DMS53 (cell line): ENCODE results near the gene DLD.
A peak's percentile ranks its signal among the peaks of the same experiment; 100 is the strongest.
"Not testable (repeated sequence)": the region's sequence is repeated elsewhere in the genome, so short reads cannot be mapped to it uniquely, and the experiment has no call there.

Experiments
- DNase-seq: peaks from one replicate; lab custom pipeline; 2025; lab: John Stamatoyannopoulos, UW

Gene DLD

GRCh38 chr7:107945332-107945731 lies 54.3 kb downstream of the DLD start:
- DNase-seq: no peak

- no peak for DNase-seq
These were observed 55.5 kb downstream of the DLD start for GRCh38 chr7:107946451-107946850.

- no peak for DNase-seq
These were observed 55.9 kb downstream of the DLD start for GRCh38 chr7:107946881-107947280.

- DNase-seq: no peak
These were observed 57.9 kb downstream of the DLD start for GRCh38 chr7:107948645-107949442.

- no peak for DNase-seq
These were observed 58.5 kb downstream of the DLD start for GRCh38 chr7:107949443-107949935.

- DNase-seq: no peak
These were observed 60.3 kb downstream of the DLD start for GRCh38 chr7:107951172-107951787.

- DNase-seq: no peak
These were observed 60.9 kb downstream of the DLD start for GRCh38 chr7:107951896-107952295.

GRCh38 chr7:107953265-107953923 lies 62.4 kb downstream of the DLD start:
- DNase-seq: no peak

GRCh38 chr7:107953924-107954303 lies 62.9 kb downstream of the DLD start:
- no peak for DNase-seq

GRCh38 chr7:107955394-107955793 lies 64.4 kb downstream of the DLD start:
- no peak for DNase-seq

GRCh38 chr7:107956950-107957349 lies 66.0 kb downstream of the DLD start:
- DNase-seq: not testable (repeated sequence)

GRCh38 chr7:107957436-107957835 lies 66.5 kb downstream of the DLD start:
- DNase-seq: no peak

GRCh38 chr7:107958764-107959526 lies 68.0 kb downstream of the DLD start:
- no peak for DNase-seq

- DNase-seq: no peak
These were observed 68.5 kb downstream of the DLD start for GRCh38 chr7:107959527-107959898.

- no peak for DNase-seq
These were observed 69.3 kb downstream of the DLD start for GRCh38 chr7:107960272-107960671.

- DNase-seq: no peak
These were observed 70.4 kb downstream of the DLD start for GRCh38 chr7:107961405-107961804.

- no peak for DNase-seq
These were observed 71.8 kb downstream of the DLD start for GRCh38 chr7:107962817-107963216.

GRCh38 chr7:107964510-107964909 lies 73.5 kb downstream of the DLD start:
- no peak for DNase-seq

GRCh38 chr7:107966711-107967110 lies 75.7 kb downstream of the DLD start:
- peak; percentile 94 for DNase-seq

GRCh38 chr7:107967420-107967819 lies 76.4 kb downstream of the DLD start:
- peak; percentile 92 for DNase-seq

- DNase-seq: no peak
These were observed 77.5 kb downstream of the DLD start for GRCh38 chr7:107968449-107968848.

- DNase-seq: no peak
These were observed 78.9 kb downstream of the DLD start for GRCh38 chr7:107969856-107970255.
